Measurements from ENCODE around the gene PLD1. TPM values are rescaled to one million over a fixed set of nuclear protein-coding genes. Genes with fewer than 3 reads are reported as not detected.
A peak's percentile ranks its signal among the peaks of the same experiment; 100 is the strongest.

PLD1 gene
- total and polyA plus RNA-seq, 10 of the 15 experiments (the other 5 are each of a cell fraction or from before 2014, with no cell fraction given) = 2.9 to 108 (median 3.6) TPM

- no peak for DNase-seq (ENCODE audit: low read depth, low spot score)
- Histone ChIP-seq H3K27me3 (replicated peaks in 1 of 2; ENCODE audit: control insufficient read depth in 2 of 2, insufficient read depth in 2 of 2, low read length in 1 of 2) (no peaks in the 10 kb centered on the region; a peak in 1 of 4 replicates), H3K4me3 (no peak overlapping the region), H2AFZ (ENCODE audit: control insufficient read depth, low read depth, low read length) (no peak overlapping the region), H3K27ac (ENCODE audit: control insufficient read depth, insufficient read depth) (no peak overlapping the region), H3K36me3 (ENCODE audit: control insufficient read depth in 2 of 2, insufficient read depth in 2 of 2, low read length in 1 of 2) (no peaks in the 10 kb centered on the region), H3K4me1 (ENCODE audit: control insufficient read depth, insufficient read depth, low read length) (no peaks in the 10 kb centered on the region), H3K79me2 (ENCODE audit: control insufficient read depth, insufficient read depth, low read length) (no peaks in the 10 kb centered on the region), H3K9me3 (replicated peaks; ENCODE audit: control insufficient read depth, insufficient read depth, low read length) (no peaks in the 10 kb centered on the region), H3K9ac (ENCODE audit: control insufficient read depth, insufficient read depth, low read length) (no peak overlapping the region), H3K4me2 (ENCODE audit: control insufficient read depth, insufficient read depth) (no peak overlapping the region), H4K20me1 (ENCODE audit: control insufficient read depth, insufficient read depth) (no peaks in the 10 kb centered on the region)
- in situ Hi-C loops (cut with MboI) (no loop called here), intact Hi-C loops (cut with micrococcal nuclease; ENCODE audit: unreplicated experiment) (no loop called here)
- ChIA-PET CTCF (interaction anchor here (0.9 to 3.4 kb wide), 4 partner anchors 8 to 75 kb away, joined by 3 to 16 read pairs (median 3); no protein-coding TSS in a partner anchor), RAD21 (ENCODE audit: unreplicated experiment) (interaction anchor here (0.6 to 1.4 kb wide), 2 partner anchors 52 to 75 kb away, joined by 4 read pairs; no protein-coding TSS in a partner anchor), SMC1A (ENCODE audit: uncharacterized antibody, unreplicated experiment) (interaction anchor here (0.6 to 2.4 kb wide), 13 partner anchors 9 to 153 kb away, joined by 3 to 8 read pairs (median 3); no protein-coding TSS in a partner anchor), POLR2A (interaction anchor here (0.6 to 0.7 kb wide), 2 partner anchors 88 to 761 kb away, joined by 5 to 6 read pairs; no protein-coding TSS in a partner anchor)
- WGBS (ENCODE audit: insufficient coverage, insufficient replicate concordance, low lambda C conversion rate, missing lambda C conversion rate) = 54% methylated on average over 6 of the region's 6 CpGs
- FAIRE-seq = peak; percentile 31
- ATAC-seq = no peak
- TF ChIP-seq ZBTB4 (CRISPR knock-in tag; IDR thresholded peaks at IDR 0.05) (no peak), ZNF687 (IDR thresholded peaks at IDR 0.05) (no peak), SPI1 (IDR thresholded peaks at IDR 0.05; ENCODE audit: borderline replicate concordance, insufficient read depth, low read depth, low read length) (no peak), IRF4 (IDR thresholded peaks at IDR 0.05; ENCODE audit: low read depth, low read length) (no peak), NKRF (conservative IDR thresholded peaks at IDR 0.05) (no peak), MEF2B (IDR thresholded peaks at IDR 0.05; ENCODE audit: partially characterized antibody, poor library complexity, severe bottlenecking) (no peak), CBFB (IDR thresholded peaks at IDR 0.05; ENCODE audit: low read depth) (no peak), HCFC1 (IDR thresholded peaks at IDR 0.05; ENCODE audit: low read length) (no peak), NR2C2 (IDR thresholded peaks at IDR 0.05; ENCODE audit: borderline replicate concordance, control insufficient read depth, insufficient read length, low read depth) (no peak), HDAC6 (IDR thresholded peaks at IDR 0.05; ENCODE audit: unreplicated experiment) (no peak)
- no TSS peak for BruUV-seq (replicated peaks)
These were observed 113.5 kb downstream of the PLD1 start for GRCh38 chr3:171696805-171697204.

Measured in GM12878 (cell line).